Daoy (cell line): ENCODE measurements around the gene MARCKSL1. TPM values are rescaled to one million over a fixed set of nuclear protein-coding genes. Genes with fewer than 3 reads are reported as not detected.
"Not testable (repeated sequence)": the region's sequence is repeated elsewhere in the genome, so short reads cannot be mapped to it uniquely, and the experiment has no call there.

Experiments
- DNase-seq: peaks from one replicate; pipeline ENCODE4 v3.0.0-alpha.2; 2015; ENCODE audit warnings: low read depth
- total RNA-seq: library from RNA; depleted of rRNA; stranded (reverse); fragments of >200 nt; shearing (Covaris generic); gene quantifications from 2 replicates; pipeline ENCODE4 v1.2.3, GENCODE V29; 2014; rRNA removed

Gene MARCKSL1
- 132 and 151 TPM in 2 replicates for total RNA-seq

GRCh38 chr1:32335790-32336590 lies at the start of gene MARCKSL1:
TSS of gene MARCKSL1 (minus strand) at chr1:32336233. CDS start at chr1:32336033, 200 bp downstream.
- DNase-seq = peak; percentile 82

GRCh38 chr1:32380057-32380456 lies 44.0 kb upstream of the MARCKSL1 start:
- DNase-seq = no peak

DNA sequence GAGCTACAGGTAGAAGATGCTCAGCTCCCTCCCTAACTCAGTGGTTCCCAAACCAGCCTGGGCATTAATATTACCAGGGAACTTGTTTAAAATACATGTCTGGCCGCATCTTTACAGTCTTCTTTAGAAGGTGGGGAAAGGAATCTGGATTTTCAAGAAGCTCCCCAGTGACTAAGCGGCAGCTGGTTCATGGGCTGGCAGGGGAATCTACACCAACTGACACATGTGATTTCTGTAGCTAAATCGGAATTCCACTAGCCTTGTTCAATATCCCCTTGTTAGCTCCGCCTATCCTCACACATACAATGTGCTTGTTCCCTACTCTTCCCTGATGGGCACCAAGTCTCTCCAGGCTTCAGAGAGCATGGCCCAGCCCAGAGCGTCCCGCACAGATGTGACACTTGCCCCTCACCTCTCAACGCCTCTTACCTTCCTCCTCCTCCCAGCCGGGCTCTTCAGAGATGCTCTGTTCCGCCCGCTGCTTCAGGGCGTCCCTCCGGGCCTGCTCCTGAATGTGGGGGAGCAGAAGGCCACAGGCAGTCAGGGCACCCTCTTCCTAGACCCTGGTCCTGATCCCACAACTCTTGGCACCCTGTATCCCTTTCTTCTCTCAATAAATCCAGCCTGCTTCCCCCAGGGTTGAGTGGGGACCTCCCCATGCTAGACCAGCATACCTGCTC lies 41.6 kb upstream of the MARCKSL1 start:
- no peak for DNase-seq

DNA sequence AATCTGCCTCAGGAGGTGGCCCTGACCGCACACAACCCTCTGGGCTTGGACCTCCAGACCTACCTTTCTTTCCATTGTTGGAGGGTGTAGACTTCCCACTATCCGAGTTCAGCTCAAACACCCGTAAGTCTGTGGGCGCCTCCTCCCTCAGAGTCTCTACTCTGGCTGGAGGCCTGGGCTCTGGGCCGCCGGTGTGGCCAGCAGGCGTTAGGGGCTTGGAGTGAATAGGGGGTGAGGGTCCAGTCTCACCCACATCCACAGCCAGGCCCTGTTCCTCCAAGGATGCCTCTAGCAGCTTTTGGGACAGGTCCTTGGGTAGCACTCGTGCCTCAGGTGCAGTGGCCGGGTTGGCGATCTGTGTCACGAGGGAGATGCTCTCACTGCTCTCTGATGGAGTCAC lies 40.2 kb upstream of the MARCKSL1 start:
- DNase-seq = no peak

GRCh38 chr1:32373996-32374592 lies 38.1 kb upstream of the MARCKSL1 start:
- DNase-seq = no peak

- DNase-seq = no peak
These were observed 36.2 kb upstream of the MARCKSL1 start for GRCh38 chr1:32372149-32372756.

GRCh38 chr1:32367912-32368635 lies 32.0 kb upstream of the MARCKSL1 start:
- DNase-seq = no peak

DNA sequence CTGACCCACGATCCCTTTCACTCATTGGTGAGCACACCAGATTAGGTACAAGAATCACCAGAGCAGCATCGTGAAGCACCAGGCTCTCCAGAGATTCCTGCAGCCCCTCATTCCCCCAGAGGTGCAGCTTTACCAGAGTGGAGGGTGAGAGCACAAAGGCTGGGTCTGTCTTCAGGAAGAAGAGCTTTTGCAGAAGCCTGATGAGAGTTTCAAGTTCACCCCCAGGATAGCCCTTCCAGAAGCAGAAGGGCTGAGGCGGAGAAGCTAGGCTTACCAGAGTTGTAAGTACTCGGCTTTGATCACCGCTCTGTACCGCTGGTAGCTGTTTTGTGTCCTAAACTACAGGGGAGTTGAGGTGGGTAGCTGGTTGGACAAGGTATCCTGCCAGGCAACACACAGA lies 29.4 kb upstream of the MARCKSL1 start:
- no peak for DNase-seq

GRCh38 chr1:32364836-32365235 lies 28.8 kb upstream of the MARCKSL1 start:
- no peak for DNase-seq

GRCh38 chr1:32363713-32364112 lies 27.7 kb upstream of the MARCKSL1 start:
- no peak for DNase-seq

- no peak for DNase-seq
These were observed 26.7 kb upstream of the MARCKSL1 start, which contains the start of the genes FAM229A and TSSK3 for GRCh38 chr1:32362474-32363313. TSS of gene FAM229A (minus strand) at chr1:32362485. CDS start at chr1:32362091, 394 bp downstream. TSS of gene TSSK3 (plus strand) at chr1:32362539. CDS start at chr1:32362702, 163 bp downstream.

DNA sequence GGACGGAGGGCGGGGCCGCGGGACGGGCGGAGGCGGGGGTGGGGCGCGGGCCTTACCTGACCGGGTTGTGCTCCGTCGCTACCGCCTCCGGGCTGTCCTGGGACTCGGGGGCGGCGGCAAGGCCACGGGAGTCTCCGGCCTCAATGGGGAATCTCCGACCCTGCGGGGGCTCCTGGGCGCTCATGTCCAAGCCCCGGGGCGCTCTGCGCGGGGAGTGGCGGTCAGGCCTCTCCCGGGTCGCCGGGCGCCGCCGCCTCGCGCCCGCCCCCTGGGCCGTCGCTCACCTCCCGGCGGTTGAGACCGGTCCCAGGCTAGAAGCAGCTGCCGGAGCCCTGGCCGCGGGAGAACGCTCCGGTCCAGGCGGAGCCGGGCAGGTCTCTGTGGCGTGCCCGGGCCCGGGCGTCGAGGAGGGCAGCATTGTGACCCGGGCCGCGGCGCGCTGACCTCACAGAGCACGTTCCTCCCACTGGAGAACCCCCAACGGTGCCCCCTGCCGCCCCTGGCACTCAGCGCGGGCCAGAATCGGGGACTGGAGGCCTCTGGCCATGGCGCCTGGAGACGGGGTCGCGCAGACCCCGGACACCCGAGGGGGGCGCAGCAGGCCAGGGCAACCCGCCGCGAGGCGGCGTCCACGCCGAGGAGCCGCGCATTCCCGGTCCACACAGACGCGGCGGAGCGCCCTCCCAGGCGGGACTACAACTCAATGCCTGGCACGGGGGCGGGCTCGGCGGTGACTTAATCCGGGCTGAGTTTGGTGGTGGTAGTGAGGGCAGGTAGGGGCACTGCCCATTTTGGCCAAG lies 25.8 kb upstream of the MARCKSL1 start:
- peak; percentile 54 for DNase-seq

DNA sequence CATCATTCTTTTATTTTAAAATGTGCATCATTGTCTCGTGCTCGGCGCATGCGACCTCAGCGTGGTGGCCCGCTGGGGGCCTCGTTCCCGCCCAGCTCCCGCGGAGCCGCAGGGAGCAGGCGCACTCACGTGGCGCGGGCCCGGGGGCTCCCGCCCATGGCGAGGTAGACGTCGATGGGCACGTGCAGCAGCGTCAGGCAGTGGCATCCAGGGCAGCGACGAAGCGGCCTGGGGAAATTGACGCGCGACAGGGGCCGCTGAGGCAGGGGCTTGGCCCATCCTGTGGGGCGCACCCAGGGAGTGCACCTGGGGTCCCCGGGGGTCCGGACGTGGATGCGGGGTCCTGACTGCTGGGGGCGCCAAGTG lies 25.3 kb upstream of the MARCKSL1 start:
- no peak for DNase-seq

GRCh38 chr1:32358435-32358834 lies 22.4 kb upstream of the MARCKSL1 start:
- no peak for DNase-seq

DNA sequence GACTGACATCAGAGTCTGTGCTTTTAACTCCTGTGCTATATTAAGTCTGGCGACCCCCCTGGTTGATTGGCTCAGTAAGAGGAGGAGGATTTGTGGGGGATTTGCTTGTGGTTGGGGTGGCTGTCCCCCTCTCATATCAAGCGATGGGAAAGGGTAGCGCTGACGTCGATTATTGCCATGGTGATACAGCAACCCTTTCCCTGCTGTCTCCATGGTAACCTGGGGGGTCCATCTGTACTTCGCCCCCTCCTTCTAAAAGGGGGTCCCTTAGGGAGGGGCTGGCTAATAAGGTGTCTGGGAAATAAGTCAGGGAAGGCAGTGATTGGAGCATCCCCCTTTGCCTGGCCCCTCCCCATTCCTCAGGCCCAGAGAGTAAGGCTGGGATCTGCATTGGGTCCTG lies 21.6 kb upstream of the MARCKSL1 start:
- DNase-seq = no peak

DNA sequence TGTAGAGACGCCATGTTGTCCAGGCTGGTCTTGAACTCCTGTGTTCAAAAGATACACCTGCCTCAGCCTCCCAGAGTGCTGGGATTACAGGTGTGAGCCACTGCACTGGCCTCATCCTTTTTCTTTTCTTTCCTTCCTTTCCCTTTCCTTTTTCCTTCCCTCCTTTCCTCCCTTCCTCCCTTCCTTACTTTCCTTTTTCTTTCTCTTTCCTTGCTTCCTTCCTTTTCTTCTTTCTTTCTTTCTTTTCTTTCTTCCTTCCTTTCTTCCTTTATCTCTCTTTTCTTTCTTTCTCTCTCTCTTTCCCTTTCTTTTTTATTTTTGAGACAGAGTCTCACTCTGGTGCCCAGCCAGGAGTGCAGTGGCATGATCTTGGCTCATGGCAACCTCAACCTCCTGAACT lies 20.4 kb upstream of the MARCKSL1 start:
- no peak for DNase-seq

DNA sequence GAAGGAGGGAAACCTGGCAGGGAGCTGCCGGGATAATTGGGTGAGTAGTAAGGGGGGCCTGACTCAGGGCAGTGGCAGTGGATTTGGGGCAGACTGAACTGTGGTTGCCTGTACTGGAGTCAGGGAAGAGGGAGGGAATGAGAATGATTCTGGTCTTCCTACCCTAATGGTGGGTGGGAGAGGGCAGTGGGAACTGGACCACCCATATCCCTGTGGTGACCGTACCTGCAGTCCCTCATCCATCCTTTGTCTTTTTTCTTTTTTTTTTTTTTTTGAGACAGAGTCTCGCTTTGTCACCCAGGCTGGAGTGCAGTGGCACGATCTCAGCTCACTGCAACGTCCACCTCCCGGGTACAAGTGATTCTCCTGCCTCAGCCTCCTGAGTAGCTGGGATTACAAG lies 19.7 kb upstream of the MARCKSL1 start:
- DNase-seq = not testable (repeated sequence)

GRCh38 chr1:32353886-32354570 lies 18.0 kb upstream of the MARCKSL1 start:
- no peak for DNase-seq

DNA sequence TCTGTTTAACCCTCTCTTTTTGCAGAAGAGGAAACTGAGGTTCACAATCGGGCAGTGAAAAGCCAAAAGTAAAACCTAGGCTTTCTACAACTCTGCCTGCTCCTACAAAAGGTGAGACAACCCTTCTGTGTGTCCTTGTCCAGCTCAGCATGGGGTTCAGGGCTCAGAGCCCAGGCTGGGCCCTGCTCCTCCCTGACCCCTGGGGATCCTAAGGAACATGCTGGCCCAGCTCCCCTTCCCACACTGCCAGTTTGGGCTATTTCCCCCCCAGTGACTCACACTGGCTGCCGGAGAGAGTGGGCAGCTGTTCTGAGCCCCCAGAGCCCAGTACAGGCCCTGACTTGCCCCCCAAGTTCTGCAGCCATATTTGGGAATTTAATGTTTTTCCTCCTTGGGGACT lies 17.4 kb upstream of the MARCKSL1 start:
- DNase-seq = no peak
